Mammary microvascular endothelial cell (primary cell): ENCODE measurements around the gene TMEM125. TPM values are rescaled to one million over a fixed set of nuclear protein-coding genes. Genes with fewer than 3 reads are reported as not detected.

ENCODE experiments used
- total RNA-seq: library from RNA; depleted of rRNA; stranded (reverse); fragments of >200 nt; gene quantifications from 2 replicates; pipeline ENCODE4 v1.2.3, GENCODE V29; 2015

TMEM125 gene
- total RNA-seq = not detected in 2 replicates

GRCh38 chr1:43269627-43270375 is at the start of gene TMEM125:
TMEM125 (plus strand) TSS chr1:43269983; CDS start chr1:43272723, 2,740 bp downstream.

GRCh38 chr1:43285269-43285990 is 15.6 kb downstream of the TMEM125 start, which contains the start of gene C1orf210:
C1orf210 (minus strand) TSS chr1:43285581; CDS start chr1:43283270, 2,311 bp downstream.

GRCh38 chr1:43300378-43301094 is 30.8 kb downstream of the TMEM125 start, which contains the start of gene TIE1:
TIE1 (plus strand) TSS chr1:43300982; CDS start chr1:43301072, 90 bp downstream.

Other genes with a start within 250 kb of the TMEM125 start
- gene EBNA1BP2, start 97.7 kb upstream of the TMEM125 start, total RNA-seq = 216 and 245 TPM in 2 replicates
- 0.13 and 0.15 TPM in 2 replicates for gene CFAP57, start 97.7 kb upstream of the TMEM125 start, total RNA-seq
- not detected in 2 replicates for gene C1orf210, start 15.6 kb downstream of the TMEM125 start, total RNA-seq
- gene TIE1, start 31.0 kb downstream of the TMEM125 start, total RNA-seq = 427 and 478 TPM in 2 replicates
- not detected in 2 replicates for gene MPL, start 67.8 kb downstream of the TMEM125 start, total RNA-seq
- gene CDC20, start 89.0 kb downstream of the TMEM125 start, total RNA-seq = 174 and 181 TPM in 2 replicates
- gene ELOVL1, start 98.0 kb downstream of the TMEM125 start, total RNA-seq = 95.1 and 113 TPM in 2 replicates
- 47.8 and 48.0 TPM in 2 replicates for gene MED8, start 119.8 kb downstream of the TMEM125 start, total RNA-seq
- 10.3 and 12.2 TPM in 2 replicates for gene SZT2, start 119.9 kb downstream of the TMEM125 start, total RNA-seq
- 183 and 185 TPM in 2 replicates for gene HYI, start 183.9 kb downstream of the TMEM125 start, total RNA-seq